ENCODE measurements around the gene CTNNA3.

CTNNA3 gene

GRCh38 chr10:67282871-67283270 is 413.1 kb downstream of the CTNNA3 start:
- TF ChIP-seq EZH2phosphoT487 (IDR thresholded peaks at IDR 0.05; ENCODE audit: borderline replicate concordance), result no peak
- TF ChIP-seq CTCF (conservative IDR thresholded peaks at IDR 0.05; ENCODE audit: low read length), result no peak
- Histone ChIP-seq H3K4me1 (ENCODE audit: insufficient read depth, low read length, poor library complexity, severe bottlenecking) (no peaks in the 10 kb centered on the region), H3K9ac (ENCODE audit: low read depth, low read length, poor library complexity, severe bottlenecking) (no peak overlapping the region), H3K9me3 (ENCODE audit: insufficient read depth, low read depth, low read length) (no peaks in the 10 kb centered on the region), H4K20me1 (ENCODE audit: insufficient read depth, low read length, poor library complexity, severe bottlenecking) (no peaks in the 10 kb centered on the region), H3K4me2 (ENCODE audit: low read depth, low read length, poor library complexity, severe bottlenecking) (no peak overlapping the region), H2AFZ (ENCODE audit: low read length) (no peak overlapping the region), H3K4me3 (ENCODE audit: low read length, poor library complexity, severe bottlenecking) (no peak overlapping the region), H3K27me3 (ENCODE audit: insufficient read depth, low read length, poor library complexity, severe bottlenecking) (no peaks in the 10 kb centered on the region), H3K9me2 (replicated peaks; ENCODE audit: low read depth, low read length) (no peaks in the 10 kb centered on the region), H3K79me2 (ENCODE audit: insufficient read depth, low read length) (no peaks in the 10 kb centered on the region), H3K36me3 (ENCODE audit: insufficient read depth, low read length) (no peaks in the 10 kb centered on the region), H3F3A (ENCODE audit: low read depth) (no peaks in the 10 kb centered on the region)

GRCh38 chr10:67280405-67280804 is 415.6 kb downstream of the CTNNA3 start:
- H3K36me3 ChIP-seq (ENCODE audit: insufficient read depth, low read length), result no peaks in the 10 kb centered on the region
- H3K9ac ChIP-seq (ENCODE audit: low read depth, low read length, poor library complexity, severe bottlenecking), result no peak overlapping the region
- no peaks in the 10 kb centered on the region for H3K27me3 ChIP-seq (ENCODE audit: insufficient read depth, low read length, poor library complexity, severe bottlenecking)
- no peak for TF ChIP-seq CTCF (conservative IDR thresholded peaks at IDR 0.05; ENCODE audit: low read length)
- no peak for TF ChIP-seq EZH2phosphoT487 (IDR thresholded peaks at IDR 0.05; ENCODE audit: borderline replicate concordance)
- H3F3A ChIP-seq (ENCODE audit: low read depth), result no peaks in the 10 kb centered on the region
- no peaks in the 10 kb centered on the region for H3K4me1 ChIP-seq (ENCODE audit: insufficient read depth, low read length, poor library complexity, severe bottlenecking)
- no peaks in the 10 kb centered on the region for H3K79me2 ChIP-seq (ENCODE audit: insufficient read depth, low read length)
- H3K9me3 ChIP-seq (ENCODE audit: insufficient read depth, low read depth, low read length), result no peaks in the 10 kb centered on the region
- H4K20me1 ChIP-seq (ENCODE audit: insufficient read depth, low read length, poor library complexity, severe bottlenecking), result no peaks in the 10 kb centered on the region
- no peak overlapping the region for H3K4me3 ChIP-seq (ENCODE audit: low read length, poor library complexity, severe bottlenecking)
- no peaks in the 10 kb centered on the region for H3K9me2 ChIP-seq (replicated peaks; ENCODE audit: low read depth, low read length)
- H3K4me2 ChIP-seq (ENCODE audit: low read depth, low read length, poor library complexity, severe bottlenecking), result no peak overlapping the region
- no peak overlapping the region for H2AFZ ChIP-seq (ENCODE audit: low read length)

- Histone ChIP-seq H4K20me1 (ENCODE audit: insufficient read depth, low read length, poor library complexity, severe bottlenecking) (no peaks in the 10 kb centered on the region), H3K4me3 (ENCODE audit: low read length, poor library complexity, severe bottlenecking) (no peak overlapping the region), H3K79me2 (ENCODE audit: insufficient read depth, low read length) (no peaks in the 10 kb centered on the region), H3K9ac (ENCODE audit: low read depth, low read length, poor library complexity, severe bottlenecking) (no peak overlapping the region), H3K4me1 (ENCODE audit: insufficient read depth, low read length, poor library complexity, severe bottlenecking) (no peaks in the 10 kb centered on the region), H3K9me3 (ENCODE audit: insufficient read depth, low read depth, low read length) (no peaks in the 10 kb centered on the region), H2AFZ (ENCODE audit: low read length) (no peak overlapping the region), H3K27me3 (ENCODE audit: insufficient read depth, low read length, poor library complexity, severe bottlenecking) (no peaks in the 10 kb centered on the region), H3K9me2 (replicated peaks; ENCODE audit: low read depth, low read length) (no peaks in the 10 kb centered on the region), H3F3A (ENCODE audit: low read depth) (no peaks in the 10 kb centered on the region), H3K4me2 (ENCODE audit: low read depth, low read length, poor library complexity, severe bottlenecking) (no peak overlapping the region), H3K36me3 (ENCODE audit: insufficient read depth, low read length) (no peaks in the 10 kb centered on the region)
- TF ChIP-seq EZH2phosphoT487 (IDR thresholded peaks at IDR 0.05; ENCODE audit: borderline replicate concordance), result no peak
- TF ChIP-seq CTCF (conservative IDR thresholded peaks at IDR 0.05; ENCODE audit: low read length), result no peak
Observed at GRCh38 chr10:67277402-67277801, 418.6 kb downstream of the CTNNA3 start.
